GM18526 (cell line): Measurements from ENCODE around the gene BACH2.

ENCODE experiments used
- POLR2A ChIP-seq: IDR thresholded peaks from 3 replicates; pipeline ENCODE4 v1.6.1; 2011; ENCODE audit not compliant: insufficient read length; ENCODE audit errors: extremely low read depth

Gene BACH2

GRCh38 chr6:89978749-89979145, 317.9 kb downstream of the BACH2 start:
- no peak for TF ChIP-seq POLR2A

- TF ChIP-seq POLR2A: no peak
Observed at GRCh38 chr6:89977808-89978748, 318.6 kb downstream of the BACH2 start.

DNA sequence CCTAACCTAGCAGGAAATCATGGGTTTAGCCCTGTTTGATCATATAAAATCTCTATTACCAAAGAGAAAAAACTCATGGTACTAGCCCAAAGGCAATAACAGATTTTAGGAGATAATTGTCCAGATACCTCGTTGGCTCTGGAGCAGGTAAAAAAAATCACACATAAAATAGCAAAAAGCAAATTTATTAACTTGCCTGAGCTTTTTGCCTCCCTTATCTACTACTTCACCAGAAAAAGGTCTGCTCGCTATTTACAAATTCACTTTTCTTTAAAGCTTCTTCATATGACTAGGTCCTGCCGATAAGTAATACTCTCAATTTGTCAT, 320.0 kb downstream of the BACH2 start:
- no peak for TF ChIP-seq POLR2A

GRCh38 chr6:89975991-89976693, 320.5 kb downstream of the BACH2 start:
- TF ChIP-seq POLR2A: no peak

DNA sequence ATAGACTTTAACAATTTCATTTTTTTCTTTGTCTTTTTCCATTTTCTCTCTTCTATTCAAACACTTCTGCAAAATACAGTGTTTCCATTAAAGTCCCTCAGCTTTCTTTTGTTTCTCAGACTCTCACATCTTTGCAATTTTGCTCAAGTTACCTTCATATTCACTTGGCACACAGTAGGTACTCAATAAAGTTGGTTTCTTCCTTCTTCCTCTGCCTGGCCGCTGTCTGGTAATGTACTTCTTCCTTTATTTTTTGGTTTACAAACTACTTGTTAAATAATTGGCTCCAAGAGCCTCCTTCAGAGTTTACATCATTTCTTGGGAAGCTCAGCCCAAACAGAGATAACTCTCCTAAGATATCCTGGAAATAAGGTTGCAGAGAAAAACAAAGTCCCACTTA, 321.3 kb downstream of the BACH2 start:
- TF ChIP-seq POLR2A: no peak

DNA sequence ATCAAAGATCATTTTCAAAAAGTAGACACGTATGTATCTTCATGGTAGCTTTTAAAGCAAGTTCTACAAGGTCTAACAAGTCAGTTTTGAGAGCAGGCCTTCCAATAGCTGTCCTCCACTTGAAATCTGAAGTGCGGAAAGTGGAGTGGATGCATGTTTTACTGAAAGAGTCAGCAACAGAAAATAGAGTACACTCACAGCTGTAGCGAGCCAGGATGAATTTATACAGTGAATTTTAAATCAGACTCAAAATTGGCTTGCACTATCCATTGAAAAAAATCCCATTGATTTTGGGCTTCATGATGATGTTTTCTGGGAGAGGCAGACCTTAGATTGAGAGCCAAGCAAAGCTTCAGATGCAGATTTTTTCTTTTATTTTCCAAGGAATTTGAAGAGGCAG, 321.8 kb downstream of the BACH2 start:
- no peak for TF ChIP-seq POLR2A

DNA sequence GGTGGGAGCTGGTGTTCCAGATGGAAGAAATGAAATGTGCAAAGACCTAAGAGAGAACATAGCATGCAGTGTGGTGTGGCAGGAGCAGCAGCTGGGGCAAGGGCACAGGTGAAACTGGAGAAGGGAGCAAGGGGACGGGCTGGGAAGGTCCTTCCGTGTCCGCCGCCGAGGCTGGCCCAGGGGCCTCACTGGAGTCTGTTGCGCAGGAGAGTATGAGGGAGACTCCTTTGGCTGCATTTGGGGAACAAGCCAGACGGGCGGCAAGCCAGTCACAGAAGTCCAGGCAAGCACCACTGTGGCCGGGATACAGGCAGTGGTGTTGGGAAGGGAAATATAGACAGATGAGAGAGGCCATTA, 324.6 kb downstream of the BACH2 start:
- TF ChIP-seq POLR2A: no peak

DNA sequence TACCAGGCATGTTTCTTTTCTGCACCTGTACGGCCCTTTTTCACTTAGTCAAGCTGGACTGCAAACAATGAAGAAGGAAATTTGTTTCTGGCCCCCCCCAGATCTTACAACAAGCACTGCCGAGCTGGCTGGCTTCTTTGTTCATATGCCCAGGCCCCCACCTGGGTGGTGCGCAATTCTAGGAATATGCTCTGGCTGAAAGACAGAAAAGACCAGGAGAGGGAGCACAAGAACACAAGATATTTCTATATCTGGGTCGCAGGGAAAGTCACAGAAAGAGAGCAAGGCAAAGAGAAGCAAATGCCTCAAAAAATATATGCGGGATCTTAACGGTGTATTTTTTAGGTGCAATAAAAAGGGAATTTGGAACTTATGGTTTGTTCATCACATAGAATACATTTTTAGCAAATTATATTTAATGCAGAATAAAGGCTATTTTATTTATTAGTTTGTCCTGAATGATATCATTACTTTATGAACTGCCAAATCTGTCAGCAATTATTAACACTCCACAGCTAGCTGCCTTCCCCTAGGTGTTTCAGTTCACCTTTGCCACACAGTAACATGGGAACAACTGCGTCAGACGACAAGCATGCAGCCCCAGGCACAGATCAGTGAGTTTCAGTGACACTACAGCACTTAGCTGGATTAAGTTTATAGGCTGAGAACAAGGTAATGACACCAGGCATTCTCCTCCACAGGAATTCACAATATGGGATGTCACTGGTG, 325.9 kb downstream of the BACH2 start:
- no peak for TF ChIP-seq POLR2A

DNA sequence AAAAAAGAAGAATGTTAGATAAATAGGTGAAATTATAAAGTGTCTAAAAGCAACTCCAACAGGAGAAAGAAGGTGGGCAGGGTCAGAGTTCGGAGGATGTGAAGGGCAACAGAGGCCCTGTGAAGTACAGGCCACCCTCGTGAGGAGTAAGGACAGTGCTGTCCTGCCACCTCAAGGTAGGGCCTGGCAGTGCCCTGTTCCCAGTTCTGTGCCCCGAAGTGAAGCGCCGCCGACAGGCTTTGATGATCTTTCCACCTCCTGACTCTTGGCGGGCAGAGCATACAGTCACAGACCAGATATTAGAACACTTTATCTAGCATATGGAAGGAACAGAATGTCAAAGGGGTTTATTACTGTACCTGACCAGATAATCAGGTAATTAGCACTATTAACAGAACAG, 326.6 kb downstream of the BACH2 start:
- TF ChIP-seq POLR2A: no peak

GRCh38 chr6:89966913-89967312, 329.7 kb downstream of the BACH2 start:
- TF ChIP-seq POLR2A: no peak

DNA sequence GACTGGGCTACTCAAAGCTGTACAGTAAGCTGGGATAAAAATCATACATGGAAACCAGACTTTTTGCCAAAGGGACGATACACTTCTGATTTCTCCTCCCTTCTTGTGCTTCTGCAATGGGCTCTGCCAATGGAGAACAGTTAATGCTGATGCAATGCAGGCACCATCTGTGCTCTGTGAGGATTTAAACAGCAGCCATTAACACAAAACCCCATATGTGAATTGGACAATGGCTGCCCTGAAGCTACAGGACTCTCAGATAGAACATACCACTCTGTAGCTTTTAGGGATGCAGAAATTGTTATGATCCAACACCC, 330.5 kb downstream of the BACH2 start:
- TF ChIP-seq POLR2A: no peak

- no peak for TF ChIP-seq POLR2A
Observed at GRCh38 chr6:89965441-89966227, 331.0 kb downstream of the BACH2 start.

- TF ChIP-seq POLR2A: no peak
Observed at GRCh38 chr6:89963391-89963790, 333.3 kb downstream of the BACH2 start.

DNA sequence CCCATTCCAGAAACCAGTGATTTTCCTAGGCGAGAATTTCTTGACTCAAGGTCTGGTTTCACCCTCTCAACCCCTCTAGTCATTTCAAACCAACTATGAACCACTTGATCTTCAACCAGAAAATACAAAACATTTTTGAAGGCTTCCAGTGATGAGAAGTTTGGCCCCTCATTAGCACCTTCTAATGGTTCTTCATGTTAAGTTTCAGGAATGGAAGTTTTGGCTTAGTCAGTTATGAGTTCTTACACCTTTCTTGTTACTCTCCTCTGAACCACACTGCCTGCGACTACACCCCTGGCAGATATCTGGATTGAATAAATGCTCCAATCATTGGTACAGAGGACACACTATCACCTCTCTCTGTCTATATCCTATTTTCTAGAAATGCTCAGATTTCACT, 335.2 kb downstream of the BACH2 start:
- no peak for TF ChIP-seq POLR2A

DNA sequence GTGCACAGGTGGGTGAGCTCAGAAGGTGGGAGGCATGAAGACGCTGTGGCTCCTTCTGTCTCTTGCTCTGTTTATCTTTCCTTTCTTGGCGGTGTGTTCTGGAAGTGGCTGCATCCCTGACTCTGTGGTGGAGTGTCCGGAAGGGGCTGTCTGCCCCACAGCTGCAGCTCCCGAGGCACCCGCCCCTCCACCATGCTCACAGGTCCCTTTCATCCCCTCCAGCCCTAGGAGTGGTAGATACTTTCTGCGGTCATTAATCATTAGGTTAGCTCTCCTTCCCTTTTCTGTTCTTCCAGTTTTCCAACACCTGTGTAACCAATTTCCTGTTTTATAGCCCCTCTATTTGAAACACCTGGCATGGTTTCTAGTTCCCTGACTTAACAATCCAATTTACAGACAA, 336.8 kb downstream of the BACH2 start:
- no peak for TF ChIP-seq POLR2A
